LNCaP clone FGC (cell line): ENCODE data around the gene B4GALT2.

Experiments
- DNase-seq: peaks from one replicate; pipeline ENCODE4 v3.0.0-alpha.2; 2011; ENCODE audit warnings: low read depth
- H3K4me3 ChIP-seq: 2 replicates; pipeline ENCODE4 v1.5.1; 2011; ENCODE audit warnings: mild to moderate bottlenecking, low read depth, low read length, control low read depth
- CTCF ChIP-seq: IDR thresholded peaks from 2 replicates; pipeline ENCODE4 v1.5.1; 2012; ENCODE audit warnings: mild to moderate bottlenecking; ENCODE audit not compliant: control insufficient read depth, insufficient read depth; ENCODE audit errors: extremely low read depth

The B4GALT2 gene

GRCh38 chr1:43970911-43971310 is 8.1 kb upstream of the B4GALT2 start:
- no peak for TF ChIP-seq CTCF
- DNase-seq: no peak
- H3K4me3 ChIP-seq: peak overlapping the region; percentile 99

GRCh38 chr1:43971336-43971980 is 7.6 kb upstream of the B4GALT2 start:
- no peak for TF ChIP-seq CTCF
- no peak overlapping the region for H3K4me3 ChIP-seq
- DNase-seq: no peak

GRCh38 chr1:43973981-43974442 is 5.0 kb upstream of the B4GALT2 start:
- DNase-seq: no peak
- no peak for TF ChIP-seq CTCF
- H3K4me3 ChIP-seq: peak overlapping the region; percentile 98

DNA sequence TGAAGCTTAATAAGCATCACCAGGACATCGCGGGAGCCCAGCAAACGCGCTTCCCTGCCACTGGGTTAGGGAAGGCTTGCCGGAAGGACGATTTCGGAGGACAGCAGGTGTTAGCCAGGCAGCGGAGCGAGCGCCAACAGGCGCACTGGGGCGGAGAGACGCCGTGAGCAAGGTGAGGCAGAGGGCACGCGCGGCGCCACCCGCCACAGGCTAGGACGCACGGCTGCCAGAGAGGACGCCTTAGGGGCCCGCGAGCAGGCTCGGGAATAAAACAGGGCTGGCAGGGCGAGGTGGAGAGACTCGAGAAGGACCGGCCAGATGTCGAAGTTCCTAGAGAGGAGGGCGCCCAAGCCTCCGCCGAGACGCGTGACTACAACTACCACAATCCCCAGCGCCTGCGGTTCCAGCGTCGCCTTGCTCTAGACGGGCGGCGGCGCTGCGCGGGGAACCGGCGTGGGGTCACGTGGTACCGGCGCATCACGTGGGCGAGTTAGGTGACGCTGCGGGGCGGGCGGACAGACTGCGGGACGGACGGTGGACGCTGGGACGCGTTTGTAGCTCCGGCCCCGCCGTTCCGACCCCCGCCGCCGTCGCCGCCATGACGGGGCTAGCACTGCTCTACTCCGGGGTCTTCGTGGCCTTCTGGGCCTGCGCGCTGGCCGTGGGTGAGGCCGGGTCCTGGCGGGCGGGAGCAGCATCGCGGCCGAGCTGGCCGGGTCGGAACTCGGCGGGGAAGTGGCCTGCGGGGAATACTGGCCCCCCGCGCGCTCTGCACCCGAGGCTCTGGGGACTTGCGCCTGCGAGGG is 4.4 kb upstream of the B4GALT2 start, which contains the start of gene ATP6V0B:
TSS of gene ATP6V0B (plus strand) at position 518 of the 806 bp plus-strand sequence. CDS start at position 599, 81 bp downstream.
- peak; percentile 75 for DNase-seq
- peak within 1 kb of the TSS; percentile 98 for H3K4me3 ChIP-seq
- peak; percentile 22; the same call in 1 of the 2 replicates for TF ChIP-seq CTCF

GRCh38 chr1:43975249-43975961 is 3.6 kb upstream of the B4GALT2 start:
- peak overlapping the region; percentile 98 for H3K4me3 ChIP-seq
- DNase-seq: peak; percentile 27
- TF ChIP-seq CTCF: no peak

DNA sequence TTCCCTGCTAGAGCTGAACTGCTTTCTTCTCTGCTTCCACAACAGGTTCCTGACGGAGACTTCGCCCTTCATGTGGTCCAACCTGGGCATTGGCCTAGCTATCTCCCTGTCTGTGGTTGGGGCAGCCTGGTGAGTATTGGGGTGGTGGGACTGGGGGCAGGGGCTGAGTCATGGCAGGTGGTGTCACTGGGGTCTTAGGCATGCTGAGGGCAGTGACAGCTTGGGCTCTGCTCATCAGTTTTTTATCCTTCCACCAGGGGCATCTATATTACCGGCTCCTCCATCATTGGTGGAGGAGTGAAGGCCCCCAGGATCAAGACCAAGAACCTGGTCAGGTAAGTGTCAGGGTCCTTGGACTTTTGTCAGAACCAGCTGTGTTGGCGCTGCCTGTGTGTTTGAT is 3.0 kb upstream of the B4GALT2 start:
- H3K4me3 ChIP-seq: peak overlapping the region; percentile 98
- TF ChIP-seq CTCF: no peak
- DNase-seq: no peak
